AG09319 (cell line): Measurements from ENCODE around the gene CPN2.

Experiments used
- DNase-seq: peaks from one replicate; pipeline ENCODE4 v3.0.0-alpha.2; 2010; ENCODE audit warnings: low read depth; ENCODE audit errors: extremely low read depth
- TF ChIP-seq, protein P1 (sequence below): IDR thresholded peaks from 2 replicates; pipeline ENCODE4 v1.5.1; 2011; ENCODE audit warnings: low read depth, mild to moderate bottlenecking, inconsistent platforms, low read length, moderate library complexity

CPN2 gene

DNA sequence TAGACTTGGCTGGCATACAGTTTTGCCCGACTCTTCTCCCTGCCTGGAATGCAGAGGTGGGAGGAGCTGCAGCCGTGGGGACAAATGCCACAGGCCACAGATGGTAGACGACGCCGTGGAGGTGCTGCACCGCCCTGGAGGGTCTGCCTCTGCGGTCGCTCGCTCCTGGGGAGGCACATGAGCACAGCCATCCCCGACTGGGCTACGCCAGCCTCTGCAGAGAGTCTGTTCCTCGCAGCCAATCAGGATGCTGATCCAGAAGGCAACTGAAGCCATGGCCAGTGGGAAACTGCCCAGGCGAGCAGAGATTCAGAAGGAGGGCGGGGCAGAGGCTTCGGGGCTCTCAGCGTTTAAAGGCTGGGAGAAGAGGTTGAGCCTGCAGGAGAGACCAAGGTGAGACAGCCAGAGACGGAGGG is 30.3 kb upstream of the CPN2 start:
- TF ChIP-seq, protein P1, sequence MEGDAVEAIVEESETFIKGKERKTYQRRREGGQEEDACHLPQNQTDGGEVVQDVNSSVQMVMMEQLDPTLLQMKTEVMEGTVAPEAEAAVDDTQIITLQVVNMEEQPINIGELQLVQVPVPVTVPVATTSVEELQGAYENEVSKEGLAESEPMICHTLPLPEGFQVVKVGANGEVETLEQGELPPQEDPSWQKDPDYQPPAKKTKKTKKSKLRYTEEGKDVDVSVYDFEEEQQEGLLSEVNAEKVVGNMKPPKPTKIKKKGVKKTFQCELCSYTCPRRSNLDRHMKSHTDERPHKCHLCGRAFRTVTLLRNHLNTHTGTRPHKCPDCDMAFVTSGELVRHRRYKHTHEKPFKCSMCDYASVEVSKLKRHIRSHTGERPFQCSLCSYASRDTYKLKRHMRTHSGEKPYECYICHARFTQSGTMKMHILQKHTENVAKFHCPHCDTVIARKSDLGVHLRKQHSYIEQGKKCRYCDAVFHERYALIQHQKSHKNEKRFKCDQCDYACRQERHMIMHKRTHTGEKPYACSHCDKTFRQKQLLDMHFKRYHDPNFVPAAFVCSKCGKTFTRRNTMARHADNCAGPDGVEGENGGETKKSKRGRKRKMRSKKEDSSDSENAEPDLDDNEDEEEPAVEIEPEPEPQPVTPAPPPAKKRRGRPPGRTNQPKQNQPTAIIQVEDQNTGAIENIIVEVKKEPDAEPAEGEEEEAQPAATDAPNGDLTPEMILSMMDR = no peak

DNA sequence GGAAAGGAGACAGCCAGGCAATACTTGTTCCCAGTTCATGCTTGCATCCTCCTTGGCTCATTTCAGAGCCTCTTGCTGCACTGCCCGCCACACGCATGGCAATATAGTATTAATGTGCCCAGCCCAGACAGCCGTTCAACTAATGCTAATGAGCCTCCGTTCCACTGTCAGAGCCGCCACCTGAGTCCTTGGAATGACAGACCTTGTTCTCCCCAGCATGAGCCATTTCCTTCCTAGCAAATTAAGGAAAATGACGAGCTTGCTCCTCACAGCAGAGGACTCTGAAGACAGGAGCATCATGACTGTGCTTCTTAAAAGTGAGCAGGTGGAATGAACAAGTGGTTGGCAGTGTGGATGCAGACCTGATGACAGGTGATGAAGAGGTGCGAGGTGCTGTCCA is 29.2 kb upstream of the CPN2 start:
- DNase-seq = no peak
- TF ChIP-seq, protein P1 = no peak

More for the DNA sequence above, 30.3 kb upstream of the CPN2 start:
- no peak for DNase-seq

DNA sequence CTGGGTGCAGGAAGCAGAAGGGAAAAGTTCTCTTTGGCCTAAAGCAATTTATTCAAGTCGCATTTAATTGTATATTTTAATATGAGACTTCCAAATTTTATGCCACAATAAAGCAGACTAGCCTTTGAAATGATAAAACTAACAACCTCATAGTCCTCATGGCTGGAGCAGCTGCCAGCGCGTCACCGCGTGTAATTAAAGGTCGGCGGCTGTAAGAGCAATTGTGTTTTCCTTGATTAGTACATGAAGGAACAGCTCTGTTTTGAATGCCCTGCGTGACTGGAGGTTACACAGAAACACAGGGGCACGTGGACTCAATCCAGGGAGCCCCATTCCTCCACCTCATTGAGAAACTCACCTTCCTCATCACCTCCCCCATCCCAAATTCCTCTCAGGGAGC is 28.5 kb upstream of the CPN2 start:
- DNase-seq = no peak
- TF ChIP-seq, protein P1 = no peak

DNA sequence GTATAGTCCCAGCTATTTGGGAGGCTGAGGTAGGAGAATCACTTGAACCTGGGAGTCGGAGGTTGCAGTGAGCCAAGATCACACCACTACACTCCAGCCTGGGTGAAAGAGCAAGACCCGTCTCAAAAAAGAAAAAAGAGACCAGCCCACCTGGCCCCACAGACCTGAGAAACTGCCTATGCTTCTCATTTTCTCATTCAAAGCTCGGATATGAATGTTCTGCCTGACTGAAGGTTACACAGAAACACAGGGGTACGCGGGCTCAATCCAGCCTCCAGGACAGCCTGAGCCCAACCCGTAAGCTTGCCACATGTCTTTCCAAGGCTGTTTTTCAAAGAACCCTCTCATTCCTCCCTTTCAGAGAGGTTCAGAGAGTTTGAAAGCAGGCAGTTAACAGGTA is 28.1 kb upstream of the CPN2 start:
- TF ChIP-seq, protein P1 = no peak
- DNase-seq = no peak

DNA sequence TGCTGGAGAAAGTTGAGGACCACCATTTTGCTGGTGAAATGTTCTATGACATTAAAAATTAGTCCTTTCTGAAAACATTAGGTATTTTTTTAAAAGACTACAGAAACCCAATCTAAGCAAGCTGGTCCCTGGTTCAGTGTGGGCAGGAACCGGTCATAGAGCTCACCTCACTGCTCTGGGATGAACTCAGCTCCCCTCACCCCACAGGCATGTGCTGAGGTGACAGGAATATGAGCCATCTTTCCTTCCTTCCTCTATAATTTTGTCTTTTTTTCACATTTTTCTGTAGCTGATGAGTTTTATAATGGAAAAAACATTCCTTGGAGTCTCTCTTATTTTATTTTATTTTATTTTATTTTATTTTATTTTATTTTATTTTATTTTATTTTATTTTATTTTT is 26.6 kb upstream of the CPN2 start:
- DNase-seq = no peak
- TF ChIP-seq, protein P1 = no peak

DNA sequence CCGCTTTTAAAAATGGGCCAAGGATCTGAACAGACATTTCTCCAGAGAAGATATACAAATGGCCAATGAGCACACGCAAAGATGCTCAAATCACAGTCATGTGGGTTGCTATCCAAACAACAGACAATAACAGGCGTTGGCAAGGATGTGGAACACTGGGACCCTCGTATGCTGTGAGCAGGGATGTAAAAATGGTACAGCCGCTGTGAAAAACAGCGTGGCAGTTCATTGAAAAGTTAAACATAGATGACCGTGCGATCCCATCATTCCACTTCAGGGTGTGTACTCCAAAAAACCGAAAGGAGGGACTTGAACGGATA is 25.1 kb upstream of the CPN2 start:
- TF ChIP-seq, protein P1 = no peak
- no peak for DNase-seq

DNA sequence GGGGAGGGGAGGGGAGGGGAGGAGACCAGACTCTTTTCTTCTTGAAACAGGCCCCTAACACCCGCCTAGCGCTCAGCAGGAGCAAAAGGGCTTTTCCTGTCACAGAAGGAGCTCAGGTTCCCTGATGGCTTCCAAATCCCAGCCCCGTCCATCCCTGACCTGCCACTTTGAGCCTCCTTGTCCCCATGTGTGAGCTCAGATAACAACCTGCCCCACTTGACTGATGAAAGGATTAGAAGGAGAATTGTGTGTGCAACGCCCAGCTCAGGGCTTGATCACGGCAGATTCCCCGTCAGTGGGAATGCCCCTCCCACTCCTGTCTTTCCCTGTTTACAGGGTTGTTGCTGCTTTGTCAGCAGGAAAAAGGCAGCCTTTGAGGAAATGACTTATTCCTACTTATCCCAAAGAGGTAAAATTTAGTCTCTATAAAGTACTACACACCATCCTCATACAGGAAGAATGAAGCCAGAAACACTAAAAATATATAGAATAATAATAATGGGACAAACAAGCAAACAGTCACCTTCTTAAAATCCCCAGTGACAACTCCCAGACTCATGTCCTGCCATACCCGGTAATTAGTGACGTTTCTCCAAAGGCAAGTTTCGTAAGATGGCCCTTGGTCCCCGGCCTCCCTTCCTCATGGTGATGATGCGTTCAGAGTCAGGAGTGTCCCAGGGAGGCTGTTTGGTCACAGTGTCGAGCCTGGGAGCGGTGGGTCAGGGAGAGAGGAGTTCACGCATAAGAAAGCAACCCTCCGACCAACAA is 24.5 kb upstream of the CPN2 start:
- TF ChIP-seq, protein P1 = no peak
- DNase-seq = no peak
